Measurements from ENCODE around the gene P4HB.

GRCh38 chr17:81866440-81867169 is 6.3 kb upstream of the P4HB start:
- TF ChIP-seq POLR2A (IDR thresholded peaks at IDR 0.05) = no peak
- no peak for TF ChIP-seq CTCF (IDR thresholded peaks at IDR 0.05 in 4 of 5, conservative IDR thresholded peaks at IDR 0.05 in 1 of 5)

Measured in gastrocnemius medialis (tissue), 4 donors.